NCI-H1048 (cell line): Measurements from ENCODE around the gene WWOX.

Experiments used
- DNase-seq: peaks from one replicate; lab custom pipeline; 2025; lab: John Stamatoyannopoulos, UW

WWOX gene

DNA sequence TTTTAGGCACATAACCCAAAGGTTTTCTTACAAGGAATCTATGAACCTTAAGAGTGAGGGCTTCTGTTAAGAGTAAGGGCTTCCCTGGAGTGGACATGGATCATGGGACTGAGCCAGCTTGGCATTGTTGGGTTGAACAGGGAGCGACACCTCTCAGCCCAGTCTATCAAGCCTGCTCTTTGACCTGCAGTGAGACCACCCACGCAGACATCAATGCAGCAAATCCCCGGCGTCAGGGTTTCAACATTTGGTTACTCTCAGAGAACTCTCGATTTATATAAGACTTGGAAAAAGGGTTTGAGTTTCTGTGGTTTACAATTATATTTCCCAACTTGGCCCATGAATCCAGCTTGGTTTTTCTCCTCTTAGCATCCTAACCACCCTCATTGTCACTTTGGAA lies 299.9 kb downstream of the WWOX start:
- DNase-seq, result no peak

DNA sequence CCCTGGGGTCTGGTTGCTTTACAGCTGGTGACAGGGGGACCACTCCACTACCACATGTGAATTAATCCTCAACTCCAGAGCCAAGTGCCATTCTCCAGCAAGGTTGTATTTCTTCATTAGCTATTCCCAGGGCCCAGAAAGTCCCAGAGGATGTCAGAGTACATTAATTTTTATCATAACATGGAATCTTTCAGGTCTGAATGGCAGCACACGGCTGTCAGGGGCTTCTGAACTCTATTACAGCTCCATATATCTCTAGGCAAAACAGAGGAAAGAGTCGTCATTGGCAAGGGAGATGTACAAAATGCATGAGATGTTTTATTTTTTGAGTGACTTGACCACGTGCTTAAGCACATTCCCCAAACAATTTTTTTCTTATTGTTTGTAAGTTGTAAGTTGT lies 303.4 kb downstream of the WWOX start:
- DNase-seq, result no peak

GRCh38 chr16:78405040-78405439 lies 305.6 kb downstream of the WWOX start:
- DNase-seq, result no peak

GRCh38 chr16:78405833-78406232 lies 306.4 kb downstream of the WWOX start:
- no peak for DNase-seq

DNA sequence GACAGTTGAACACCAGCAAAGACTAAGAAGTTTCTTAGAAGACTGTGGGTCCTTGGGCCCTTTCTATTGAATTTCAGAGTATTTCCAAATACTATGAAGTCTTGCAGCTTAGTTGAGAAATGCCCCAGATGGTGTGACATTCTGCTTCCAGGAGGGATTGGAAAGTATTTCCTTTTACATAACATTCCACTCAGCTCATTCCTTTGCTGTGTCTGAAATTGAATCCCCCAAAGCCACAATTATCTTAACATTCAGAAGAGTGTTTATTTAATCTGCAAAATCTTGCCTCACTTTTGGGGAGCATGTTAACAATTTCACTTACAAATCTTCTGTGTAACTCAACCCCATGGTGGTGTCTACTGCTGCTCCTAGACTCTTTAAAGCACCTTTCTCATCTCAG lies 307.7 kb downstream of the WWOX start:
- no peak for DNase-seq

GRCh38 chr16:78413651-78414050 lies 314.2 kb downstream of the WWOX start:
- DNase-seq, result no peak

DNA sequence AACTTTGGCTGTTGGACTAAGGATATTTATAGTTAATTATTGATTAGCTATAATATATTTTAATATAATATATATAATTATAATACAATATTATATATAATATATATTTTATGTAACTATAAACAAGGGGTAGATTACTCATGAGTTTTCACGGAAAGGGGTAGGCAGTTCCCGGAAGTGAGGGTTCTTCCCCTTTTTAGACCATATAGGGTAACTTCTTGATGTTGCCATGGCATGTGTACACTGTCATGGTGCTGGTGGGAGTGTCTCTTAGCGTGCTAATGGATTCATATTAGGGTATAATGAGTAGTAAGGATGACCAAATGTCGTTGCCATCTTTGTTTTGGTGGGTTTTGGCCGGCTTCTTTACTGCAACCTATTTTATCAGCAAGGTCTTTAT lies 315.6 kb downstream of the WWOX start:
- DNase-seq, result no peak

DNA sequence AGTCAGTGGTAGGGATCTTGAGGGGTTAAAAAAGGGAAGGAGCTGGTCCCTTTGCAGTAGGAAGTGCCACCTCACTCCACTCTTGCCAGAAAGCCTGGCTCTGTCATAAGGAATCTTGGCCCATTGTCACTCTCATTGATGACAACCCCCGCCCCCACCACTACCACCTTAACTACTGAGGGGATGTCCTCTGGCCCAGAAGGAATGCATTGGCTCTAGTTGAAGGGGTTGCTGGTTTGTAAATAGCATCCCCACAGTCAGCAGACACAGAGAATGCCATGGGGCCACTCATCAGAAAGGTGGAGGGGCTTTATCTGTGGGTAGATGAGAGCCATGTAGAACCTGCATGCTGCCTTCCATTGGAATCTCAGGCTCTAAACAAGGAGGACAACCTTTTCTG lies 316.2 kb downstream of the WWOX start:
- DNase-seq, result no peak

GRCh38 chr16:78416400-78416799 lies 316.9 kb downstream of the WWOX start:
- DNase-seq, result no peak

- no peak for DNase-seq
These were observed 321.8 kb downstream of the WWOX start for GRCh38 chr16:78421181-78421708.

DNA sequence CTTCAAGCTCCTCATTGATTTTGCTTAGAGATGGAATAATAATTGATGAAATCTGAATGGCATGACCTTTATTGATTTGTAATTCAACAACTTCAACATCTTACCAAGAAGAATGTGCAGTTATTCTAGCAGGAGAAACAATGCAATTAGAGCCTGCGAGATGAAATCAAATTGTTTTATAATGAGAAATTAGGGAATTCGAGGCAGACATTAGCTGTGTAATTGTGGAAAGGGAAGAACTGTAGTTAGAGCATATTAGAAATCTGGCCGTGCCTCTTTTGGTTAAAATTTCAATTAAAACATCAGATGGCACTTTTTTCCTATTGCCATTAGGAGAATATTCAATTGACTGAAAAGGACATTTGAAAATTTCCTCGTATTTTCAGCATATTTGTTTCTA lies 325.8 kb downstream of the WWOX start:
- no peak for DNase-seq

DNA sequence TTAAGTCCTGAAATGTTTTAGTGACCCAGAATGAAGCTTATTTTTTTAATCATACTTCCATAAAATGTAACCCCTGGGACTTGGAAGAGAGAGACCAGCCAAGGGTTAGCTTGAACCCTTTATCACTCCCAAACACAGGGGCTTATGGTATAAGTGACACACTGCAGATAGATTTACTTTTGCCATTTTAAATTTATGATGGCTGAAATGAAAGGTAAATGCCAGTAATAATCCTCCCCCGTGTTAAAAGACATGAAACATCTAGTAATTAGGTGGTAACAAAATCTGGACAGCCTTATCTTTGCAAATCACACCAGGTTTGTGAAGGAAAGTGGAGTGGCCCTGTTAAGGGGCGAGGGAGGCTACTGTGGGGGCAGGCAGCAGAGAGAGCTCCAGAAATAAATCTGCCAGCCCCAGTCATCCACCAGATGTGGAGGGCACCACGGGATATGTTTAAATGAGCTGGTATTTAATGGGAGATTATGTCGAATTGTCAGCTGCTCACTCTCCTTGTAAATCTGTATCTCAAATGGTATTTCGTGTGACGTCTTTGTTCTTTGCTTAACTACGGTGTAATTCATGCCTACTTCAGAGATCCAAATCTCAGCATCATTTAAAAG lies 326.5 kb downstream of the WWOX start:
- DNase-seq, result no peak

- DNase-seq, result no peak
These were observed 328.7 kb downstream of the WWOX start for GRCh38 chr16:78428193-78428592.

DNA sequence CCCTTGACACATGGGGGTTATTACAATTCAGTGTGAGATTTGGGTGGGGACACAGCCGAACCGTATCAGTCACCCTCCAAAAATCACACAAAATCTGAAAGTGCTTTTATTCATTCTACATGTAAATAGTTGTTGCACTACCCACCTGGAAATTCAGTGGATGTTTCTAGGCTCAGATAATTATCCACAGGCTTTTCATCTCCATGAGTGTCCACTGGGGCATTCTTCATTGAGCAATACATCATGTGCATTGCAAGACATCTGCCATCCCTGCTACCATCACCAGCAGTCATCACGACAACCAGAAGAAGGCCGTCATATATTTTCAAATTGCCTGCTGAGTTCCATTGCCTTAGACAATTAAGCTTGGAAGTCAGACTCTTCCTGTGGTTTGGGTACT lies 330.8 kb downstream of the WWOX start:
- no peak for DNase-seq

DNA sequence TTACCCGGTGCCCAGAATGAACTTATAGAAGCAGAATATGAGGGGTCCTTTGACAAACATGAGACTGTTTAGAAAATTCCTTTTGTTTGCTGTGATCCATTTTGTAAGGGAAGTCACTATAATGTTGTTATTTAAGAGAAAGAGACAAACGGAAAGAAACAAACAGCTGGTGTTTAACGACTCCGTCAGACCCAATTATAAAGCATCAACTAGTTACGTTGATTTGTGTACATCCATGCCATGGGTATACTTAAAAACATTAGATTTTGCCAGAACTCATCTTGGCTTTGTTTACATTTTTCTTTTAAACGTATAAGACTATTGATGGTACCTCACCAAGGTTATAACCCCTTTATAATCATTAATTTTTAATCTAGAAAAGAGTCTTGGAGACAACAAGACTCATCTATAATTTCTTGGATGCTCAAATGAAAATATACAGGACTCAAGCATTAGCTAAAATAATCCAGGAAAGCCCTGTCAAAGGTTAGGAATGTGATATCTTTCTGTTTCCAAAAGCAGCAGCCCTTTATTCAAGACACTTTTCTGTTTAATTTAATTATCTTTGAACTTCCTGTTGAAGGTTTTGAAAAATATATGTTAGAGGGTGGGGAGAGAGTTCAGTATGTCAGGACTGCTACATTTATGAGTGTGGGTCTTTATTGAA lies 331.7 kb downstream of the WWOX start:
- no peak for DNase-seq

DNA sequence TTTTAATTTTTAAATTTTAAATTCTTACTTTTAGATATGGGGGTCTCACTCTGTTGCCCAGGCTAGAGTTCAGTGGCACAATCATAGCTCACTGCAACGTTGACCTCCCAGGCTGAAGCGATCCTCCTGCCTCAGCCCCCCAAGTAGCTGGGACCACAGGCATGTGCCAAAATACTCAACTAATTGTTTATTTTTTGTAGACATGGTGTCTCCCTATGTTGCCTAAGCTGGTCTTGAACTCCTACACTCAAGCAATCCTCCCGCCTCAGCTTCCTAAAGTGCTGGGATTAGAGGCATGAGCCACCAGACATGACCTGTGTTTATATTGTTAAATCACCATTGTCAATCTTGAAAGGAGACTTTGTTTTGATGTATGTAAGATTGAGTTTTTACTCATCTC lies 332.2 kb downstream of the WWOX start:
- DNase-seq, result no peak

GRCh38 chr16:78432451-78432850 lies 333.0 kb downstream of the WWOX start:
- no peak for DNase-seq

DNA sequence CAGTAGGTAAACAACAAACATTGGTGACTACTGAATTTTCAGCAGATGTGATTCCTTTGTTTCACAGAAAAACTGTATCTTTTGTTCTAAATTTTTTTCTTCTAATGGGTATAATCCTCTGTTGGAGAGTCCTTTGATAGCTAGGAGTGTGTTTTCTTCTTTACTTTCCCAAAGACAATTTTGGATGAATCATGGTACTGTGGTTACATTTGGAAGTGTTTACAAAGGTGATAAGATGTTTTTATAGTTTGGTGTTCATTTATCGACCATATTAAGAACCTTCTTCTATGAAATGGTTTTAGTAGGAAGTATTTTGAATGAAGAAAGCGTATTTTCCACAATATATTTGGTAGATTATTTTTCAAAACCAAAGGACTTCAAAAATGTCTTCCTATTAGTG lies 333.7 kb downstream of the WWOX start:
- no peak for DNase-seq

GRCh38 chr16:78434401-78434800 lies 334.9 kb downstream of the WWOX start:
- no peak for DNase-seq

DNA sequence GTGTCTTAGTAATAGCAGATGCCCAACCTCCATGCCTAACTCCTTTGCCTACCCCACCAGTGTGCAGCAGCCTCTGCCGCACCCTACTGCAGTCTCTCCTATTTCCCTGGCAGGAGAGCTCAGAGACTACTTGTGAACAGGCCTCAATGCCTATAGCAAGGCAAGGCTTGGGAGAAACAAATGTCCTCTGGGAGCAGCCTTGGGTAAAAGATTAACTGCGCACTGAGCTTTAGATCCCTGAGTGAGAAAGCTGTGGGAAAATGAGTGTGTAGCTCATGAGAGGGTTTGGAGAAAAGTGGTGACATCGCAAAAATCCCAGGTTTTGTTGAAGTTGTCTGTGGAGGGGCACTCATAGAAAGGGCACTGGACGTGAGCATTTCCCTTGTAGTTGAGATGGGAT lies 335.8 kb downstream of the WWOX start:
- no peak for DNase-seq

- no peak for DNase-seq
These were observed 336.6 kb downstream of the WWOX start for GRCh38 chr16:78436023-78436422.

- no peak for DNase-seq
These were observed 337.4 kb downstream of the WWOX start for GRCh38 chr16:78436846-78437245.

GRCh38 chr16:78437352-78437968 lies 338.0 kb downstream of the WWOX start:
- DNase-seq, result no peak

DNA sequence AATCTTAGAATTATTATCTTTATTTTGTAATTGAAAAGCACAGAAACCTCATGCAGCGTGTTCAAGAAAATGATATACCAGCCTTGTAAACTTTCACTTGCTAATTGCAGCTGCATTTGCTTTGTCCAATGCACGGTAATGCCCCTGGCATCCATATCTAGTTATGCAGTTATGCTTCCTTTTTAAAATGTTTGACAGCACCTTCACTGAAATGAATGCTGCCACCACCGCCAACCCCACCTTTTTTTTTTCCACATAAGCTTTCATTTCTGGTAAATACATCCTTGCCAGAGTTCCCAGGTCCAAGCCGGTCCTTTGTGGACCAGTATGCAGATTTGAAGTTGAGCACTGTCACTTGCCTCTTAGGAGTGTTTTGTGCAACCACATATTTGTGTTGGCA lies 338.8 kb downstream of the WWOX start:
- no peak for DNase-seq
